Measurements from ENCODE around the gene ZNF814.
"Not testable (repeated sequence)": the region's sequence is repeated elsewhere in the genome, so short reads cannot be mapped to it uniquely, and the experiment has no call there.

The ZNF814 gene

DNA sequence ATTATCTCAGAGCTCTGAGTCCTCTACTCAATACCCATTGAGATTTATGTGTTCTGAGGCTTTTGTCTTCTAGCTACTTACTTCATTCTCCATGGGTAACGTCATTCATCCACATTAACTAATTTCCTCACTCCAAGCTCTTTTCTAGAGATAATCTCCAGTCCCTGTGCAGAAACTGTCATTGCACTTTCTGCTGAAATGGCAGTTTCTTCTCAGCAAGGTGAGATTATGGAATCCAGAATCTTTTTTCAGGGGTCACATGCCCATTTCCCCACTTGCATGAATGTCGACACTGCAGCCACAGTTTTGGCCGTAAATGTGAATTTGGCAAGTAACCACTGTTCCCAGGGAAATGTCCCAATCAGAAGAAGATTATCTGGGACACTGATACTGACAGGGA, 26.5 kb downstream of the ZNF814 start:
- not testable (repeated sequence) for DNase-seq (ENCODE audit: low read depth)

DNA sequence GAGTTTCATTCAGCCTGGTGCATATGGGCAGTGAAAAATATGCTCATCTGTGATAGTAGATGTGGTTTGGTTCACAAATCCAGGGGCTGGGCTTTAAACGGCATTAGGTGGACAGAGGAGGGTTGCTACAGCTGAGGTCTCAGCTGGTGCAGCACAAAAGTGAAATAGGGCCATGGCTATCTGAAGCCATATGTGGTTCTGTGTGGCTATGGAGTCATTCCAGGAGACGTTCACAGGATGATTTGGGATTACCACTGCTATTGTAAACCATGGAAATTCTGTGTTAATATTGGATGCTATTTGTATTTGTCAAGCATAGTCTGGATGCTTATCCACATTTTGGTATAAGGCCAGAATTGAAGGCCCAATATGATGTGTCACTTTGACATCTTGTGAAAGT, 34.7 kb downstream of the ZNF814 start:
- DNase-seq (ENCODE audit: low read depth), result not testable (repeated sequence)

DNA sequence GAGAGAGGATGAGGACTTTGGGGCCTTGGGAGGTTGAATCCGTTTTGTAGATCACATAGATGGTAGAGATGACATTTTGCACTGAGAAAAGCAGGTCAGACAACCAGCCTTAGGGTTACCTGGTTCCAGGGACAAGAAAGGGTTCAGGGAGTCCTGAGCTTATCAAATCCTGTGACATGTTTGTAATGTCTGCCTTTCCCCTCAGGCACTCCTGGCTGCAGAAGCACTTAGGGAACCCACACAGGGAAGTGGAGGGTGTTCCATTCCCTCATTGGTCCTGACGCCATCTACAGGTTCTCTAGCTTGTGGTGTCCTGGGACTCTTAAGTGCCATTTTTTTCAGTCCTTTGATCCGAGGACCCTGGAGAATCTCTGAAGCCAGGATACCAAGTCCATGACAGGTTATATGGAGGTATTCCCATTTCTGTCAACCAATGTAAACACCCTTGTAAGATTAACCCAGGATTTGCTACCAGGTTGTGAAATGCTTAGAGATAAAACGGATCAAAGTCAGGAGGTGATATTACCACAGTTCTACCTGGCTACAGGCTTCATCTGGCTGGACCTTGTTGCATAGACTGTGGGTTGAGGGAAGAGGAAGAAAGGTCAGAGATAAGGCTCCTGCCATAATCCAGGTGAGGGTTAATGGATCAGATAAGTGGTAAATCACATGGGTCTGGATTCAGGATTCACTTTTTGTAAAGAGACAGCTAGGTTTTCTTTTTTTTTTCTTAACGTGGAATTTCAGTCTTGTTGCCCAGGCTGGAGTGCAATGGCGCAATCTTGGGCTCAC, 36.8 kb downstream of the ZNF814 start:
- not testable (repeated sequence) for DNase-seq (ENCODE audit: low read depth)

DNA sequence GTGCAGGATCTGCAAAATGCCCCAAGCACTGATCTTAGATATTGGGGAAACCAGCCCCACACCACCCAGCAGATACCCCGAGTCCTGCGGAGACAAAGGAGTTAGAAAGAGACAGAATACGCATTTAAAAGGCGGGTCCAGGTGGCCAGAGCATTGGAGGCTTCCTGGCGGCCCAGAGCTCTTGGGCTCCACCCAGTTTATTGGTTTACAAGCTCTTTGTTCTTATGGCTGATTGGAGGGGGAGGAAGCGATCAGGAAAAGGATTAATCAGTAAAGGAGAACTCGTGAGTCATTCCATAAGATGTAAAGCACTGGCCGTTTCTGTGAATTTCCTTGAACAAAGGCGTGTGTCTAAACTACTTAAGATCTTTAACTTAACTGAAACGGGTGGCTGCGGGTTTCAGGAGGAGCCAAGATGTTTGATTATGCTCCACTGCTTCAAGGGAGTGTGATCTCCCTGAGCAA, 38.3 kb downstream of the ZNF814 start:
- no peak for DNase-seq (ENCODE audit: low read depth)

DNA sequence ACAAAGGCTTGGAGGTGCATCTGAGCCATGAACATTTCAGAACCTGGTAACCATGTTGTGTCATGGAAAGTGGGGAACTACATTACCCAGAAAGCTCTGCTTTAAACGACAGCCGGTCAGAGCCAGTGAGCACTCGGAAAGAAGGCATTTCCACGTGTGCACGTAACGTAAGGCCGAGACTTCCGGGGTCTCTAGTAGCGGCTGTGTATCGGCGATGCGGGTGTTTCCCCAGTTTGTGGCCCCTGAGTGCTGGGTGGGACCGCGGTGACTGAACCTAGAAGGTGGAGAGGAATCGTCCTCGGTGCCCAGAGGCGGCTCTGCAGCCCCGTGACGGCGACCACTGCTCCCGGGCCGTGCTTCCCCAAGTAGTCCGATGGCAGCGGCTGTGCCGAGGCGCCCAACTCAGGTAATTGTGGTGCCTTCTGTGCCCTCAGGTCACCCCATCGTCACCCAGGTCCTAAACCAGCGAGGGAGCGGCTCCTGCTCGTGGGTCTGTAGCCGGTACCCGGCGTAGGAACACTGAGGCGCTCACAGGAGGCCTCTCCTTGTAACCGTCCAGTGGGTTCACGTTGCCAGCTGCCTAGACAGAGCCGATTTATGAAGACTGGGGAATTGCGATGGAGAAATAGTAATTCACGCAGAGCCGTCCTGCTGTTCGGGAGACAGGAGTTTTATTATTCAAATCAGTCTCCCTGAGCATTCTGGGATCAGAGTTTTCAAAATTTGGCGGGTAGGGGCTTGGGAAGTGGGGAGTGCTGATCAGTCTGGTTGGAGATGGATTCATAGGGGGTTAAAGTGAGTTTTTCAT, 39.0 kb downstream of the ZNF814 start, which contains the start of gene ZNF587:
Gene ZNF587 (plus strand): TSS at position 194 of the 808 bp plus-strand sequence. CDS start 180 bp downstream, at position 374.
- DNase-seq (ENCODE audit: low read depth), result peak; percentile 65

DNA sequence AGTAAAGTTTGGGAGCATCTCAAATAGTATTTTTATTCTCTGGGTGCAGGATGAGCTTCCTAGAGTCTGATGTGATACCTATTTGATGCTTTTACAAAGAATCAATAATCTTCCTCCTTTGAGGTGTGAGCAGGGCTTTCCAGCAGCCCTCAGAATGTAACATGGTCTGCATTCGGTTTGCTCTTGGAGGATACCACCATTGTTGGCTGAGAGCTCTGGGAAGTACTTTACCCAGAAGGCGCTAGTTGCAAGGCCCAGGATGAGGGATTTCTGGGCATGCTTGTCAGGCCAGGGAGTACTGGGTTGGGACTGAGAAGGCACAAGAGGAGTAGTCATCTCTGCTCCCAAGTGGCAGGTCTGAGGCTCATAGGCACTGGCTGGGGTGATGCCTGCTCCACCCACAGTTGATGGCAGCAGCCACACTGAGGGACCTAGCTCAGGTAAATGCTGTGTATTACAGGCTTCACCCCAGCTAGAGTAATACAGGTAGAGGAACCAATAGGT, 39.6 kb downstream of the ZNF814 start:
- not testable (repeated sequence) for DNase-seq (ENCODE audit: low read depth)

DNA sequence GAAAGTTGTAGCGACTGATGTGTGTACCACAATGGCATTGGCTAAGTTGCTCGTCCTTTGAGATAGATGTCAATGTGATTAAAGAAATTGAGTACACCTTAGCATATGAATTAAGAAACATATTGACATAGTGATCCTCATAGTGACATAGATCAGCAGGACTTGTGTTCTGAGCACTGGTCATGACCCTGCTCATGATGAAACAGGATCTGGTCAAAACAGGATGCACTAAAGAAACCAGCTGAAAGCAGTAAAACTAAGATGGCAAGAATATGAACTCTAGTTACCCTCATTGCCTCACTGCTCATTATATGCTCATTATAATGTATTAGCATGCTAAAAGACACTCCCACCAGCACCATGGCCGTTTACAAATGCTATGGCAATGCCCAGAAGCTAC, 41.7 kb downstream of the ZNF814 start:
- not testable (repeated sequence) for DNase-seq (ENCODE audit: low read depth)

DNA sequence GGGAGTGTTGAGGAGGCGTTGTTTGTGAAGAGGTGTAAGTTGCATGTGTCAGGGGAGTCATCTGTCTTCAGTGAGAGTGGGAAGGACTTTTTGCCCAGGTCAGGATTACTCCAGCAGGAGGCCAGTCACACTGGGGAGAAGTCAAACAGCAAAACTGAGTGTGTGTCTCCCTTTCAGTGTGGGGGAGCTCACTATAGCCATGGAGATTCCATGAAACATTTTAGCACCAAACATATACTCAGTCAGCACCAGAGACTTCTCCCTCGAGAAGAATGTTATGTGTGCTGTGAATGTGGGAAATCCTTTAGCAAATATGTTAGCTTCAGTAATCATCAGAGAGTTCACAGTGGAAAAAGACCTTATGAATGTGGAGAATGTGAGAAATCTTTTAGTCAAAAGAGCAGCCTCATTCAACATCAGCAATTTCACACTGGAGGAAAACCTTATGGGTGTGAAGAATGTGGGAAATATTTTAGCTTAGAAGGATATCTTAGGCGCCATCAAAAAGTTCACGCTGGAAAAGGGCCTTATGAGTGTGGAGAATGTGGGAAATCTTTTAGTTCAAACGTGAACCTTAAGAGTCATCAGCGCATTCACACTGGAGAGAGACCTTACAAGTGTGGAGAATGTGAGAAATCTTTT, 47.6 kb downstream of the ZNF814 start:
- DNase-seq (ENCODE audit: low read depth), result no peak

DNA sequence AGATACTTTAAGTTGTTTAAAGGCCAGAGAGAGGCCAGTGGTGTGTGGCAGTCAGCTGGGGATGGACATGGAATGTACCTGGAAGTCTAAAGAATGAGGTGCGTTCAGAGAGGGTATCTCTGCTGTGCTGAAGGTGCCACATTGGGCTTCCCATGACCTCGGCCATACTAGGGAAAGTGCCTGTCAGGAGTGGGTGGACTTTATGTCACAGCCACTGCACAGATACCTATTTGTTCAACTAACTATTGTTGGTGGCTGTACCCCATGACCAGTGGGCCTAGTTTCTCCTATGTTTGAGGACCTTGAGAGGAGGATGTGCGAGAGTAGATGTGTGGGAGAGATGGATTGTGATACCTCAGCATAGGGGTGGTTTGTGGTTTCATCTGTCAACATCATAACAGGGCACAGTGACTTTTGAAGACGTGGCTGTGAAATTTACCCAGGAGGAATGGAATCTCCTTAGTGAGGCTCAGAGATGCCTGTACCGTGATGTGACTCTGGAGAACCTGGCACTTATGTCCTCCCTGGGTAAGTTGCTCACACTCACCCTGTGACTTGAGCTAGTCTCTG, 50.1 kb downstream of the ZNF814 start:
- DNase-seq (ENCODE audit: low read depth), result not testable (repeated sequence)

DNA sequence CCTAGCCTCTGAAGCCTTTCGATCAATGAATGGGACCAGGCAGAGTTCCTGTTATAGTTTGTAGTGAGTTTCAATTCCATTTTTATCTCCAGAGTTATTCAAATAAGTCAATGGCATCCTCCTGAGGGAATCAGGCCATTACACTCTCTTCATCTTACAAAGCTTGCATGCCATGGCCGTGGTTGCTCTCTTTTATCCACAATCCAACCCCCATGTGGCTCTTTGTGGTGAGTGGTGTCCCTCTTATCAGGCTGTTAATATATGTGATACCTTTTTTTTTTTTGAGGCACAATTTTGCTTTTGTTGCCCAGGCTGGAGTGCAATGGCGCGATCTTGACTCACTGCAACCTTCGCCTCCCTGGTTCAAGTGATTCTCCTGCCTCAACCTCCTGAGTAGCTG, 51.8 kb downstream of the ZNF814 start:
- DNase-seq (ENCODE audit: low read depth), result not testable (repeated sequence)

DNA sequence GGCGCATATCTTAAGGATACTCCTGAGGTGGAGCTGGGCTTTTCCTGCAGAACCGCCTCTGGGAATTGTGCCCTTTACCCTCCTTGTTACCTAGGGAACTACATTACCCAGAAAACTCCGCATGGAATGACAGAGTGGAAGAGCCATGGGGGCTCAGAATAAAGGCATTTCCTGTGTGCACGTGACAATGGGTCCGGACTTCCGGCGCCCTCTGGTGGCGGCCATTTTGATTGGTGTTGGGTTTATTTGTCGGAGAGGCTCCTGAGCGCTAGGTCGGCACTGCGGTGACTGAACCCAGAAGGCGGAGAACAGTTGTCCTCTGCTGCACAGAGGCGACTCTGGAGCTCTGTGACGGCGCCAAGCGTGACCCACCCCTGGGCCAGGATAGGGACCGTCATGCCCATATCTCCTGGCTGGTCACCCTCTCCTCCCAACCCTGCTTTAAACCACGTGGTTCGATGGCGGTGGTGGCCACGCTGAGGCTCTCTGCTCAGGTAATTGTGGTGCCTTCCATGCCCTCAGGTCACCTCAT, 58.7 kb downstream of the ZNF814 start, which contains the start of gene ZNF587B:
Gene ZNF587B (plus strand): TSS at position 229 of the 532 bp plus-strand sequence. CDS start 230 bp downstream, at position 459.
- DNase-seq (ENCODE audit: low read depth), result no peak

DNA sequence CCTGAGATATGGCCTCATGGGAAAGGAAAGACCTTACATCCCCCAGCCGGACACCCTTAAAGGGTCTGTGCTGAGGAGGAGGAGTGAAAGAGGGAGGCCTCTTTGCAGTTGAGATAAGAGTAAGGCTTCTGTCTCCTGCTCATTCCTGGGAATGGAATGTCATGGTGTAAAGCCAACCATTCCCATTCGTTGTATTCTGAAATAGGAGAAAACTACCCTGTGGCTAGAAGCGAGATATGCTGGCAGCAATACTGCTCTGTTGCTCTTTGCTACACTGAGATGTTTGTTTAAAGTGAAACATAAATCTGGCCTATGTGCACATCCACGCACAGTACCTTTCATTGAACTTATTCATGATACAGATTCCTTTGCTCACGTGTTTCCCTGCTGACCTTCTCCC, 59.5 kb downstream of the ZNF814 start:
- no peak for DNase-seq (ENCODE audit: low read depth)

DNA sequence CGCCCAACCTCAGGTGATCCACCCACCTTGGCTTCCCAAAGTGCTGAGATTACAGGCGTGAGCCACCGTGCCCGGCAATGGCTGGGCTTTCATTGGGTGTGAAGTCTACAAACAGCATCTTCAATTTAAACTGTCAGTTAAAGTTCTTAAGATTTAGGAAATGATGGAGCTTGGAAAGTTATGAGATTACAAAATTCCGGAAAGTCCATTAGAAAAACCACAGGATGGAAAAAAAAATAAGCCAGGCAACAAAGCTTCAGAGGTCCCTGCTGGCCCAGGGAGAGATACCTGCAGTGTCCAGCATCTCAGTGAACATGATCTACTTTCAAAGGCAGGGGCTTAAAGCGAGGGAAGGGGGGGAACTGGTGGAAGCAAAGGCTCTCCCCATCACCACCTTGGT, 63.3 kb downstream of the ZNF814 start:
- DNase-seq (ENCODE audit: low read depth), result no peak

DNA sequence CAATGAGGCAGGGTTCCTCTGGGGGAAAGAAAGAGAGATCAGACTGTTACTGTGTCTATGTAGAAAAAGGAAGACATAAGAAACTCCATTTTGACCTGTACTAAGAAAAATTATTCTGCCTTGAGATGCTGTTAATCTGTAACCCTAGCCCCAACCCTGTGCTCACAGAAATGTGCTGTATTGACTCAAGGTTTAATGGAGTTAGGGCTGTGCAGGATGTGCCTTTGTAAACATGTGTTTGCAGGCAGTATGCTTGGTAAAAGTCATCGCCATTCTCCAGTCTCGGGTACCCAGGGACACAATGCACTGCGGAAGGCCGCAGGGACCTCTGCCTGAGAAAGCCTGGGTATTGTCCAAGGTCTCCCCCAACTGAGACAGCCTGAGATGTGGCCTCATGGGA, 65.2 kb downstream of the ZNF814 start:
- not testable (repeated sequence) for DNase-seq (ENCODE audit: low read depth)

DNA sequence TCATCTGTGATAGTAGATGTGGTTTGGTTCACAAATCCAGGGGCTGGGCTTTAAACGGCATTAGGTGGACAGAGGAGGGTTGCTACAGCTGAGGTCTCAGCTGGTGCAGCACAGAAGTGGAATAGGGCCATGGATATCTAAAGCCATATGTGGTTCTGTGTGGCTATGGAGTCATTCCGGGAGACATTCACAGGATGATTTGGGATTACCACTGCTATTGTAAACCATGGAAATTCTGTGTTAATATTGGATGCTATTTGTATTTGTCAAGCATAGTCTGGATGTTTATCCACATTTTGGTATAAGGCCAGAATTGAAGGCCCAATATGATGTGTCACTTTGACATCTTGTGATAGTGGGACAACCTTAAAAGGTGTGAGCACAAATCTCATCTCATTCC, 65.7 kb downstream of the ZNF814 start:
- DNase-seq (ENCODE audit: low read depth), result not testable (repeated sequence)

DNA sequence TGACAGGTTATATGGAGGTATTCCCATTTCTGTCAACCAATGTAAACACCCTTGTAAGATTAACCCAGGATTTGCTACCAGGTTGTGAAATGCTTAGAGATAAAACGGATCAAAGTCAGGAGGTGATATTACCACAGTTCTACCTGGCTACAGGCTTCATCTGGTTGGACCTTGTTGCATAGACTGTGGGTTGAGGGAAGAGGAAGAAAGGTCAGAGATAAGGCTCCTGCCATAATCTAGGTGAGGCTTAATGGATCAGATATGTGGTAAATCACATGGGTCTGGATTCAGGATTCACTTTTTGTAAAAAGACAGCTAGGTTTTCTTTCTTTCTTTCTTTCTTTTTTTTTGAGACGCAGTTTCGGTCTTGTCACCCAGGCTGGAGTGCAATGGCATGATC, 67.3 kb downstream of the ZNF814 start:
- DNase-seq (ENCODE audit: low read depth), result not testable (repeated sequence)

DNA sequence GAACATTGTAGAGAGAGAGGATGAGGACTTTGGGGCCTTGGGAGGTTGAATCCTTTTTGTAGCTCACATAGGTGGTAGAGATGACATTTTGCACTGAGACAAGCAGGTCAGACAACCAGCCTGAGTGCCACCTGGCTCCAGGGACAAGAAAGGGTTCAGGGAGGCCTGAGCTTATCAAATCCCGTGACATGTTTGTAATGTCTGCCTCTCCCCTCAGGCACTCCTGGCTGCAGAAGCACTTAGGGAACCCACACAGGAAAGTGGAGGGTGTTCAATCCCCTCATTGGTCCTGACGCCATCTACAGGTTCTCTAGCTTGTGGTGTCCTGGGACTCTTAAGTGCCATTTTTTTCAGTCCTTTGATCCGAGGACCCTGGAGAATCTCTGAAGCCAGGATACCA, 67.7 kb downstream of the ZNF814 start:
- not testable (repeated sequence) for DNase-seq (ENCODE audit: low read depth)

DNA sequence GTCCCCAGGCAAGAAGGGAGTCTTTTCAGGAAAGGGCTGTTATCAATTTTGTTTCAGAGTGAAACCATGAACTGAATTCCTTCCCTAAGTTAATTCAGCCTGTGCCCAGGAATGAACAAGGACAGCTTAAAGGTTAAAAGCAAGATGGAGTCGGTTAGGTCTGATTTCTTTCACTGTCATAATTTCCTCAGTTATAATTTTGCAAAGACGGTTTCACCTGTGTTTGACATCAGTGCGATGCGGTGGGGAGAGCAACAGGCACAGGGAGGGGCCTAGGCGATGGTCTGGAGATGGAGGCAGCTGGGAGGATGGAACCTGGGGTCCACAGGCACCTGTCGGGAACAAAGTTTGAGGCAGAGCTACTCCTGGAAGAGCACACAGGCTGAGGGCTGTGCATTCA, 68.2 kb downstream of the ZNF814 start:
- no peak for DNase-seq (ENCODE audit: low read depth)

DNA sequence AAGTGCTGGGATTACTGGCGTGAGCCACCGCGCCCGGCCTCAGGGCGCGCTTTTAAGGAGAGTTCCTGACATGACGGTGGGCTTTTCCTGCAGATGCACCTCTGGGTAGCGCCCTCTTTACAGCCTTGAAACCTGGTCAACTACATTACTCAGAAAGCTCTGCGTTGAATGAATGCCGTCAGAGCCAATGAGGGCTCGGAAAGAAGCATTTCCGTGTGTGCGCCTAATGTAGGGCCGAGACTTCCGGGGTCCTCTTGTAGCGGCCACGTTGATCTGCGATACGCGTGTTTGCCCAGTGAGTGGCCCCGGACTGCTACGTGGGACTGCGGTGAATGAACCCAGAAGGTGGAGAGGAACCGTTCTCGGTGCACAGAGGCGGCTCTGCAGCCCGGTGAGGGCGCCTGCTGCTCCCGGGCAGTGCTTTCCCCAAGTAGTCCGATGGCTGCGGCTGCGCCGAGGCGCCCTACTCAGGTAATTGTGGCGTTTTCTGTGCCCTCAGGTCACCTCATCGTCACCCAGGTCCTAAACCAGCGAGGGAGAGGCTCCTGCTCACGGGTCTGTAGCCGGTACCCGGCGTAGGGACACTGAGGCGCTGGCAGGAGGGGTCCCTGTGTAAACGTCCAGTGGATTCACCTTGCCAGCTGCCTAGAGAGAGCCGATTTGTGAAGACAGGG, 69.2 kb downstream of the ZNF814 start:
- peak; percentile 93 for DNase-seq (ENCODE audit: low read depth)

DNA sequence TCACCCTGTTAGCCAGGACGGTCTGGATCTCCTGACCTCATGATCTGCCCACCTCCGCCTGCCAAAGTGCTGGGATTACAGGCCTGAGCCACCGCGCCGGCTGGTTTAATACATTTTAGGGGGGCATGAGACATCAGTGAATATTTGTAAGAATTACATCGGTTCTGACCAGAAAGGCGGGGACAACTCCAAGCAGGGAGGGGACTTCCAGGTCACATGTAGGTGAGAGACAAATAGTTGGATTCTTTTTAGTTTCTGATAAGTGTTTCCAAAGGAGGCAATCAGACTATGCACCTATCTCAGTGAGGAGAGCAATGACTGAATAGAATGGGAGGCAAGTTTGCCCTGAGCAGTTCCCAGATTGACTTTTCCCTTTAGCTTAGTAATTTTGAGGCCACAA, 70.5 kb downstream of the ZNF814 start:
- no peak for DNase-seq (ENCODE audit: low read depth)

DNA sequence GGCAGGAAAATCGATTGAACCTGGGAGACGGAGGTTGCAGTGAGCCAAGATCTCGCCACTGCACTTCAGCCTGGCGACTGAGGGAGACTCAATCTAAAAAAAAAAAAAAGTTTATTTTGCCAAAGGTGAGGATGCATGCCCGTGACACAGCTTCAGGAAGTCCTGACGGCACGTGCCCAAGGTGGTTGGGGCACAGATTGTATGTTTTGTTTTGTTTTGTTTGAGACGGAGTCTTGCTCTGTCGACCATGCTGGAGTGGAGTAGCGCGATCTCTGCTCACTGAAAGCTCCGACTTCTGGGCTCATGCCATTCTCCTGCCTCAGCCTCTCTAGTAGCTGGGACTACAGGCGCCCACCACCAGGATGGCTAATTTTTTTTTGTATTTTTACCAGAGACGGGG, 70.9 kb downstream of the ZNF814 start:
- no peak for DNase-seq (ENCODE audit: low read depth)
